Cardiac muscle cell (in vitro differentiated cells and primary cell): Measurements from ENCODE around the gene ZAP70. TPM values are rescaled to one million over a fixed set of nuclear protein-coding genes. Genes with fewer than 3 reads are reported as not detected.

Experiments
- DNase-seq, 2 donors: peaks; one replicate each; pipeline versions ENCODE4 v3.0.0 to v3.0.0-alpha.2; 2010 to 2017; ENCODE audit warnings: low read depth in 1 of 2, low spot score in 1 of 2
- H3K27ac ChIP-seq: fragments of 200-600 bp; sonication (generic); 2 replicates; pipeline ENCODE4 v1.5.1; 2016
- H3K27me3 ChIP-seq: fragments of 200-600 bp; sonication (generic); 2 replicates; pipeline ENCODE4 v1.6.0; 2016; ENCODE audit warnings: control low read depth
- H3K36me3 ChIP-seq: fragments of 200-600 bp; sonication (generic); 2 replicates; pipeline ENCODE4 v1.5.1; 2016; ENCODE audit warnings: control low read depth
- H3K4me1 ChIP-seq: fragments of 200-600 bp; sonication (generic); 2 replicates; pipeline ENCODE4 v1.8.1; 2017; ENCODE audit warnings: low read depth, mild to moderate bottlenecking, mixed run types
- H3K4me3 ChIP-seq: fragments of 200-600 bp; sonication (generic); 2 replicates; pipeline ENCODE4 v1.5.1; 2016; ENCODE audit warnings: mild to moderate bottlenecking
- H3K9me3 ChIP-seq: fragments of 200-600 bp; sonication (generic); 2 replicates; pipeline ENCODE4 v1.5.1; 2017; ENCODE audit warnings: low read depth, mild to moderate bottlenecking, control low read depth
- polyA plus RNA-seq: library from polyadenylated mRNA; unstranded; fragments of >200 nt; fragmentation: Nextera tagmentation; extraction: Ambion mirVana; gene quantifications from 2 replicates; pipeline ENCODE4 v1.2.1, GENCODE V29; 2016
- total RNA-seq: library from RNA; depleted of rRNA; stranded (reverse); fragments of >200 nt; gene quantifications from 2 replicates; pipeline ENCODE4 v1.2.3, GENCODE V29; 2016
- TF ChIP-seq, protein P1 (sequence below): IDR thresholded peaks from 2 replicates; pipeline ENCODE4 v1.5.1; 2012; ENCODE audit warnings: low read depth, mild to moderate bottlenecking, low read length

ZAP70 gene
- total and polyA plus RNA-seq, 2 experiments from 2014 or later, result 3.5 to 7.3 TPM

- Histone ChIP-seq H3K4me3 (no peak overlapping the region), H3K27ac (no peak overlapping the region), H3K9me3 (no peaks in the 10 kb centered on the region), H3K27me3 (no peaks in the 10 kb centered on the region), H3K36me3 (no peaks in the 10 kb centered on the region), H3K4me1 (no peaks in the 10 kb centered on the region)
- DNase-seq, result no peak
- TF ChIP-seq, protein P1, sequence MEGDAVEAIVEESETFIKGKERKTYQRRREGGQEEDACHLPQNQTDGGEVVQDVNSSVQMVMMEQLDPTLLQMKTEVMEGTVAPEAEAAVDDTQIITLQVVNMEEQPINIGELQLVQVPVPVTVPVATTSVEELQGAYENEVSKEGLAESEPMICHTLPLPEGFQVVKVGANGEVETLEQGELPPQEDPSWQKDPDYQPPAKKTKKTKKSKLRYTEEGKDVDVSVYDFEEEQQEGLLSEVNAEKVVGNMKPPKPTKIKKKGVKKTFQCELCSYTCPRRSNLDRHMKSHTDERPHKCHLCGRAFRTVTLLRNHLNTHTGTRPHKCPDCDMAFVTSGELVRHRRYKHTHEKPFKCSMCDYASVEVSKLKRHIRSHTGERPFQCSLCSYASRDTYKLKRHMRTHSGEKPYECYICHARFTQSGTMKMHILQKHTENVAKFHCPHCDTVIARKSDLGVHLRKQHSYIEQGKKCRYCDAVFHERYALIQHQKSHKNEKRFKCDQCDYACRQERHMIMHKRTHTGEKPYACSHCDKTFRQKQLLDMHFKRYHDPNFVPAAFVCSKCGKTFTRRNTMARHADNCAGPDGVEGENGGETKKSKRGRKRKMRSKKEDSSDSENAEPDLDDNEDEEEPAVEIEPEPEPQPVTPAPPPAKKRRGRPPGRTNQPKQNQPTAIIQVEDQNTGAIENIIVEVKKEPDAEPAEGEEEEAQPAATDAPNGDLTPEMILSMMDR, result no peak
Observed at GRCh38 chr2:97738179-97739019, 25.0 kb downstream of the ZAP70 start.

DNA sequence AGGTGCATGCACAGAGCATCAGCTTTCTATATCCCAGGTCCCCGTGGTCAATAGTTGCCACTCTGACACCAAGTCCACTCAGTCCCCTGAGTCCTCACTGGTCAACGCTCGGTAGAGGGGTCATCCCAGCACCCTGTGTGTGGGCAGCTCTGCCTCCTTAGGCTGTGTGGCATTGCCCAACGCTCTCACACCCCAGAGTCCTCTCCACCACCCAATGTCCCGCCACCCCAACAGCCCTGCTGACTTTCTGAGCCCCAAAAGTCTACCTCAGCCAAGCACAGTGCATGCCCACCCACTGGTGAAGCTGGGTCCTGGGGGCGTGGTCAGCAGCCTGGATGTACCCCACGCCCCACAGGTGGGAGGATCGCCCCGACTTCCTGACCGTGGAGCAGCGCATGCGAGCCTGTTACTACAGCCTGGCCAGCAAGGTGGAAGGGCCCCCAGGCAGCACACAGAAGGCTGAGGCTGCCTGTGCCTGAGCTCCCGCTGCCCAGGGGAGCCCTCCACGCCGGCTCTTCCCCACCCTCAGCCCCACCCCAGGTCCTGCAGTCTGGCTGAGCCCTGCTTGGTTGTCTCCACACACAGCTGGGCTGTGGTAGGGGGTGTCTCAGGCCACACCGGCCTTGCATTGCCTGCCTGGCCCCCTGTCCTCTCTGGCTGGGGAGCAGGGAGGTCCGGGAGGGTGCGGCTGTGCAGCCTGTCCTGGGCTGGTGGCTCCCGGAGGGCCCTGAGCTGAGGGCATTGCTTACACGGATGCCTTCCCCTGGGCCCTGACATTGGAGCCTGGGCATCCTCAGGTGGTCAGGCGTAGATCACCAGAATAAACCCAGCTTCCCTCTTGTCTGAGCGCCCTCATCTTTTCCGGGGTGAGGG, 25.9 kb downstream of the ZAP70 start:
- H3K36me3 ChIP-seq, result no peaks in the 10 kb centered on the region
- DNase-seq, result no peak
- H3K27me3 ChIP-seq, result no peaks in the 10 kb centered on the region
- H3K4me3 ChIP-seq, result no peak overlapping the region
- no peaks in the 10 kb centered on the region for H3K9me3 ChIP-seq
- H3K27ac ChIP-seq, result no peak overlapping the region
- no peaks in the 10 kb centered on the region for H3K4me1 ChIP-seq
- TF ChIP-seq, protein P1, result no peak

- no peaks in the 10 kb centered on the region for H3K36me3 ChIP-seq
- H3K4me3 ChIP-seq, result no peak overlapping the region
- no peaks in the 10 kb centered on the region for H3K9me3 ChIP-seq
- H3K27me3 ChIP-seq, result no peaks in the 10 kb centered on the region
- H3K27ac ChIP-seq, result no peak overlapping the region
- no peaks in the 10 kb centered on the region for H3K4me1 ChIP-seq
- no peak for DNase-seq
- TF ChIP-seq, protein P1, result no peak
Observed at GRCh38 chr2:97739893-97740245, 26.5 kb downstream of the ZAP70 start.

DNA sequence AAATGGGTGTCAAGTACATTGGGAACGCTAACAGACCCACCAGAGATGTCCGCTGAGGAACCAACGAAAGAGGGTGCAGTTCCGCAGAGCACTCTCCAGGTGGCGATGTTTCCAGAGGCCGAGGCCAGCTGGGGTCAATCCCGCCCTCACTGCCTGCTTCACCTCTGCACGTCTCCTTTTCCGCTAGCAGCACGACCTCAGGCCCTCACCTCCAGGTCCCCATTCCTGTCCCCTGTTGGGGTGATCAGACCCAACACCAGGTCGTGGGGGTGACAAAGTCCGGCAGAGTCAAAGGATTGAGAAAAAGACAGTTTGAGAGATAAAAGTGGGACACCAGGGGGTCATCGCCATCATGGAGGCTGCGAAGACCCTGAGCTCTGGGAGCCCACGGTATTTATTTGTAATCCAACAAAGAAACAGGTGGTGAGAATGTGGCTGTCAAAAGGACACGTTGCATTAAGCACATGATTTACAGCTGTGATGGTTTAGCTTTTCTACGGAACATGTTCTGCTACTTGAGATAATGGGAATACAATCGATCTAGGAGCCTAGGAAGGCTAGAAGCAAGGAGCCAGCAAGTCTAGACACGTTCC, 27.3 kb downstream of the ZAP70 start:
- H3K4me3 ChIP-seq, result no peak overlapping the region
- H3K36me3 ChIP-seq, result no peaks in the 10 kb centered on the region
- no peaks in the 10 kb centered on the region for H3K27me3 ChIP-seq
- H3K9me3 ChIP-seq, result no peaks in the 10 kb centered on the region
- no peaks in the 10 kb centered on the region for H3K4me1 ChIP-seq
- H3K27ac ChIP-seq, result peak overlapping the region; percentile 5
- TF ChIP-seq, protein P1, result peak; percentile 73
- DNase-seq, result peak; percentile 41 to 63

DNA sequence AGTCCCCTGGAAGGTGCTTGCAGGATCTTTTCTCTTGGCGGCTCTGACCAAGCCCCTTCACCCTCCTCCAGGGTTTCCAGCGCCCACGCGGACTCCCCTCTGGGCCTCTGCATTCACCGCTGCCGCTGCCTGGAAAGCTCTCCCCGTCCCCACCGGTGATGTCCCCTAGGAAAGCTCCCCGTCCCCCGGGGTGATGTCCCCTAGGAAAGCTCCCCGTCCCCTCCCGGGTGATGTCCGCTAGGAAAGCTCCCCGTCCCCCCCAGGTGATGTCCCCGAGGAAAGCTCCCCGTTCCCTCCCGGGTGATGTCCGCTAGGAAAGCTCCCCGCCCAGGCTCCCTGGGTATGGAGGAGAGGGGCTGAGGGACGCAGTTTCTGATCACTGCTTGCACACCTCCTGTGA, 27.9 kb downstream of the ZAP70 start:
- H3K27me3 ChIP-seq, result no peaks in the 10 kb centered on the region
- TF ChIP-seq, protein P1, result no peak
- H3K4me1 ChIP-seq, result no peaks in the 10 kb centered on the region
- no peak overlapping the region for H3K4me3 ChIP-seq
- H3K9me3 ChIP-seq, result no peaks in the 10 kb centered on the region
- peak overlapping the region; percentile 5 for H3K27ac ChIP-seq
- no peak for DNase-seq
- H3K36me3 ChIP-seq, result no peaks in the 10 kb centered on the region
